Measurements from ENCODE around the gene GP9.

- no peak for TF ChIP-seq CTCF (IDR thresholded peaks at IDR 0.05)
- TF ChIP-seq EZH2 (IDR thresholded peaks at IDR 0.05; ENCODE audit: borderline replicate concordance, insufficient read depth, low read depth, low read length, poor library complexity, severe bottlenecking), result no peak
Observed at GRCh38 chr3:129063841-129064482, 3.4 kb downstream of the GP9 start.

All from B cell (primary cell).